GM12878 (cell line): Measurements from ENCODE around the gene ARPC1A. TPM values are rescaled to one million over a fixed set of nuclear protein-coding genes. Genes with fewer than 3 reads are reported as not detected.

Source experiments
- ATAC-seq: fragments of 200-7000 bp; cut with Tn5 transposase; 3 replicates; pipeline ENCODE4 v1.9.1; 2020; ENCODE audit warnings: mild to moderate bottlenecking, moderate library complexity
- BruUV-seq: library from RNA; stranded (reverse); fragments of 400-500 nt; replicated peaks from 2 replicates; lab custom pipeline; 2021; lab: Mats Ljungman, UMichigan
- CTCF ChIA-PET: fragments of 300-600 bp; sonication (Branson Sonifier 250); formaldehyde crosslinking; extraction: SDS; loops from one replicate; lab custom pipeline; 2021; ENCODE audit warnings: inconsistent platforms; lab: Yijun Ruan, JAX
- POLR2A ChIA-PET: fragments of 350-600 bp; formaldehyde crosslinking; extraction: SDS; loops from one replicate; lab custom pipeline; 2021; ENCODE audit warnings: inconsistent platforms; lab: Charles Lee
- RAD21 ChIA-PET: fragments of 300-600 bp; sonication (Branson Sonifier 250); formaldehyde crosslinking; loops from one replicate; lab custom pipeline; 2023; ENCODE audit warnings: antibody characterized with exemption; ENCODE audit not compliant: unreplicated experiment; lab: Charles Lee
- SMC1A ChIA-PET: fragments of 300-600 bp; sonication (Branson Sonifier 250); formaldehyde crosslinking; loops from one replicate; lab custom pipeline; 2023; ENCODE audit not compliant: unreplicated experiment, uncharacterized antibody; lab: Charles Lee
- DNase-seq: peaks from one replicate; pipeline ENCODE4 v3.0.0-alpha.2; 2011; ENCODE audit warnings: low read depth, low spot score
- FAIRE-seq: peaks from 3 replicates; lab custom pipeline; 2011; peaks lifted over from hg19 to GRCh38; lab: Jason Lieb, UNC
- H2AFZ ChIP-seq: 2 replicates; pipeline ENCODE4 v1.6.0; 2011; ENCODE audit warnings: low read depth, low read length, control low read depth; ENCODE audit not compliant: control insufficient read depth
- H3K27ac ChIP-seq: 2 replicates; pipeline ENCODE4 v1.5.1; 2011; ENCODE audit warnings: control low read depth; ENCODE audit not compliant: control insufficient read depth, insufficient read depth
- H3K27me3 ChIP-seq, 2 experiments: replicated peaks in 1 of 2; 2 replicates each; pipeline versions ENCODE4 v1.6.0 to v1.6.1; 2011; ENCODE audit warnings: low read length in 1 of 2; ENCODE audit not compliant: control insufficient read depth in 2 of 2, insufficient read depth in 2 of 2
- H3K36me3 ChIP-seq, 2 experiments: 2 replicates each; pipeline ENCODE4 v1.5.1; 2011; ENCODE audit warnings: low read length in 1 of 2; ENCODE audit not compliant: control insufficient read depth in 2 of 2, insufficient read depth in 2 of 2
- H3K4me1 ChIP-seq: 2 replicates; pipeline ENCODE4 v1.6.1; 2011; ENCODE audit warnings: mild to moderate bottlenecking, low read length, moderate library complexity, mixed read lengths; ENCODE audit not compliant: control insufficient read depth, insufficient read depth
- H3K4me2 ChIP-seq: 2 replicates; pipeline ENCODE4 v1.6.0; 2011; ENCODE audit warnings: control low read depth; ENCODE audit not compliant: control insufficient read depth, insufficient read depth
- H3K4me3 ChIP-seq: fragments of 200-600 bp; sonication (generic); 2 replicates; pipeline ENCODE4 v1.5.1; 2016
- H3K79me2 ChIP-seq: 2 replicates; pipeline ENCODE4 v1.6.0; 2011; ENCODE audit warnings: low read length; ENCODE audit not compliant: control insufficient read depth, insufficient read depth
- H3K9ac ChIP-seq: 2 replicates; pipeline ENCODE4 v1.8.0; 2011; ENCODE audit warnings: low read length, control low read depth, mixed read lengths; ENCODE audit not compliant: control insufficient read depth, insufficient read depth
- H3K9me3 ChIP-seq: replicated peaks from 3 replicates; pipeline ENCODE4 v1.5.1; 2011; ENCODE audit warnings: mild to moderate bottlenecking, low read length; ENCODE audit not compliant: control insufficient read depth, insufficient read depth
- H4K20me1 ChIP-seq: 2 replicates; pipeline ENCODE4 v1.6.0; 2011; ENCODE audit not compliant: control insufficient read depth, insufficient read depth
- CBX3 ChIP-seq: fragments of 200-600 bp; sonication (generic); IDR thresholded peaks from 2 replicates; pipeline ENCODE4 v1.6.1; 2016; ENCODE audit warnings: low read depth, borderline replicate concordance
- CBX5 ChIP-seq: sonication (generic); IDR thresholded peaks from 2 replicates; pipeline ENCODE4 v1.6.1; 2016; ENCODE audit warnings: low read depth, moderate library complexity, mild to moderate bottlenecking, inconsistent platforms
- CTCF ChIP-seq, 3 experiments: IDR thresholded peaks in 2 of 3; conservative IDR thresholded peaks in 1 of 3; 2 replicates each; pipeline ENCODE4 v1.5.1; 2011; ENCODE audit warnings: low read depth in 3 of 3, low read length in 3 of 3, mild to moderate bottlenecking in 3 of 3, control low read depth in 2 of 3, moderate library complexity in 2 of 3, inconsistent platforms in 1 of 3, mixed read lengths in 1 of 3; ENCODE audit not compliant: control insufficient read depth in 2 of 3, insufficient read depth in 1 of 3; ENCODE audit errors: extremely low read depth in 1 of 3
- EGR1 ChIP-seq, 2 experiments: IDR thresholded peaks; 1 replicate in 1 of 2; 2 replicates in 1 of 2; pipeline ENCODE4 v1.6.1; 2011 to 2012; ENCODE audit warnings: low read depth in 2 of 2, low read length in 2 of 2, borderline replicate concordance in 1 of 2, mild to moderate bottlenecking in 1 of 2, moderate library complexity in 1 of 2
- ETV6 ChIP-seq, 2 experiments: fragments of 450-650 bp in 1 of 2; IDR thresholded peaks in 1 of 2; conservative IDR thresholded peaks in 1 of 2; 2 replicates each; pipeline ENCODE4 v1.6.1; 2014; ENCODE audit warnings: antibody characterized with exemption in 1 of 2, borderline replicate concordance in 1 of 2, low read depth in 1 of 2, mild to moderate bottlenecking in 1 of 2, moderate library complexity in 1 of 2
- IKZF2 ChIP-seq, 2 experiments: fragments of 450-650 bp; IDR thresholded peaks; 2 replicates each; pipeline ENCODE4 v1.6.1; 2017; ENCODE audit warnings: mild to moderate bottlenecking in 2 of 2, moderate library complexity in 2 of 2
- MYB ChIP-seq: fragments of 150-350 bp; IDR thresholded peaks from 2 replicates; pipeline ENCODE4 v1.6.1; 2014; ENCODE audit warnings: mild to moderate bottlenecking, low read depth, low read length, borderline replicate concordance
- PAX5 ChIP-seq: IDR thresholded peaks from 2 replicates; pipeline ENCODE4 v1.6.1; 2011; ENCODE audit warnings: low read depth, low read length, borderline replicate concordance
- RAD21 ChIP-seq: IDR thresholded peaks from 2 replicates; pipeline ENCODE4 v1.6.1; 2011; ENCODE audit warnings: mild to moderate bottlenecking, low read depth, low read length, moderate library complexity; ENCODE audit not compliant: insufficient read depth
- RFX5 ChIP-seq: IDR thresholded peaks from 2 replicates; pipeline ENCODE4 v1.6.1; 2011; ENCODE audit warnings: low read depth, low read length, improper control_type of control experiment
- SREBF2 ChIP-seq: IDR thresholded peaks from 2 replicates; pipeline ENCODE4 v1.6.1; 2012; ENCODE audit warnings: mild to moderate bottlenecking, low read length
- WGBS: methylation state at CpG from one replicate; pipeline ENCODE4 v1.1.6; 2016; ENCODE audit warnings: low lambda C conversion rate; ENCODE audit not compliant: insufficient replicate concordance, insufficient coverage; ENCODE audit errors: missing lambda C conversion rate; 5-methylcytosine and 5-hydroxymethylcytosine counted together
- in situ Hi-C: fragments of 300-500 bp; cut with MboI; formaldehyde crosslinking; loops from 9 replicates; pipeline ENCODE4 v1.14.3; 2018; ENCODE audit warnings: mixed read lengths
- intact Hi-C: fragments of 100-400 bp; cut with micrococcal nuclease; formaldehyde crosslinking; loops from one replicate; pipeline ENCODE4 v1.14.2; 2022; ENCODE audit not compliant: unreplicated experiment
- polyA plus RNA-seq, 11 experiments: library from polyadenylated mRNA; depleted of rRNA in 4 of 11; unstranded in 6 of 11; stranded (reverse) in 5 of 11; fragments of >200 nt; fragmentation: Nextera tagmentation in 4 of 11; fragmentation: Illumina TruSeq in 1 of 11; extraction: Ambion mirVana in 4 of 11; extraction: Trizol in 1 of 11; gene quantifications; 1 replicate in 1 of 11; 2 replicates in 10 of 11; pipeline versions ENCODE4 v1.2.1 to v1.2.3, GENCODE V29; 2011 to 2016; ENCODE audit warnings: inconsistent platforms in 2 of 11, missing spikeins in 2 of 11, low read depth in 1 of 11
- total RNA-seq, 4 experiments: library from RNA; depleted of rRNA in 3 of 4; stranded (reverse); fragments of >200 nt in 3 of 4; fragmentation: Illumina TruSeq in 1 of 4; extraction: Trizol in 1 of 4; gene quantifications; 2 replicates each; pipeline versions ENCODE4 v1.2.1 to v1.2.3, GENCODE V29; 2013 to 2021

The ARPC1A gene
- total and polyA plus RNA-seq, 10 of the 15 experiments (the other 5 are each of a cell fraction or from before 2014, with no cell fraction given): 42.3 to 152 (median 72.1) TPM

- ATAC-seq (no peak), DNase-seq (no peak), FAIRE-seq (no peak)
- ChIA-PET SMC1A (interaction anchor here (0.6 to 1.2 kb wide), 6 partner anchors 23 to 225 kb away, joined by 3 to 4 read pairs (median 3); partner anchors contain the start of genes BUD31, PDAP1 and ZKSCAN5), RAD21 (interaction anchor here (0.6 to 1.2 kb wide), 2 partner anchors 11 to 19 kb away, joined by 3 read pairs; no protein-coding TSS in a partner anchor), POLR2A (interaction anchor here (0.5 to 3.3 kb wide), 6 partner anchors 12 to 926 kb away, joined by 3 to 16 read pairs (median 4); partner anchors contain the start of genes BUD31, CPSF4, PDAP1 and PTCD1), CTCF (interaction anchor here (0.8 to 2.7 kb wide), 4 partner anchors 9 to 290 kb away, joined by 3 to 10 read pairs (median 4); no protein-coding TSS in a partner anchor)
- H3K27ac ChIP-seq: peak overlapping the region; percentile 63
- H2AFZ ChIP-seq: peak overlapping the region; percentile 75; the same call in 1 of the 2 replicates
- H4K20me1 ChIP-seq: peaks cover 4% of the 10 kb centered on the region; the same call in 1 of the 2 replicates
- H3K4me1 ChIP-seq: peaks cover 4% of the 10 kb centered on the region; the same call in 1 of the 2 replicates
- no peaks in the 10 kb centered on the region; a peak in 1 of 4 replicates for H3K36me3 ChIP-seq
- in situ Hi-C loops (no loop called here), intact Hi-C loops (no loop called here)
- TF ChIP-seq PAX5 (no peak), RFX5 (no peak), CTCF (IDR thresholded peaks at IDR 0.05 in 2 of 3, conservative IDR thresholded peaks at IDR 0.05 in 1 of 3; ENCODE audit: control insufficient read depth in 2 of 3, extremely low read depth in 1 of 3, insufficient read depth in 1 of 3, low read depth in 3 of 3, low read length in 3 of 3) (no peak), CBX3 (no peak), IKZF2 (IDR thresholded peaks at IDR 0.05) (no peak), RAD21 (no peak), SREBF2 (no peak), ETV6 (conservative IDR thresholded peaks at IDR 0.05 in 1 of 2, IDR thresholded peaks at IDR 0.05 in 1 of 2; ENCODE audit: borderline replicate concordance in 1 of 2, low read depth in 1 of 2) (no peak), CBX5 (no peak), EGR1 (IDR thresholded peaks at IDR 0.05; ENCODE audit: borderline replicate concordance in 1 of 2, low read depth in 2 of 2, low read length in 2 of 2) (no peak), MYB (no peak)
- 0% methylated on average over 10 of the region's 10 CpGs for WGBS
- H3K9me3 ChIP-seq: no peaks in the 10 kb centered on the region
- no peaks in the 10 kb centered on the region for H3K27me3 ChIP-seq
- peak overlapping the region; percentile 100 for H3K4me3 ChIP-seq
- no TSS peak for BruUV-seq
- H3K4me2 ChIP-seq: peak overlapping the region; percentile 96
- peak overlapping the region; percentile 96 for H3K9ac ChIP-seq
- H3K79me2 ChIP-seq: peaks cover 65% of the 10 kb centered on the region
Measured at GRCh38 chr7:99326408-99326782, 697 bp downstream of the ARPC1A start.
